Neutrophil (primary cell): ENCODE results near the gene RGPD3.
"Not testable (repeated sequence)": the region's sequence is repeated elsewhere in the genome, so short reads cannot be mapped to it uniquely, and the experiment has no call there.

ENCODE experiments used
- H3K27ac ChIP-seq: fragments of 200-600 bp; sonication (generic); 2 replicates; pipeline ENCODE4 v1.5.1; 2016; ENCODE audit warnings: mild to moderate bottlenecking, moderate library complexity
- H3K27me3 ChIP-seq: fragments of 200-600 bp; sonication (generic); 2 replicates; pipeline ENCODE4 v1.6.0; 2016; ENCODE audit warnings: mild to moderate bottlenecking
- H3K36me3 ChIP-seq: fragments of 200-600 bp; sonication (generic); 2 replicates; pipeline ENCODE4 v1.5.1; 2017
- H3K4me1 ChIP-seq, 2 experiments: fragments of 200-600 bp in 1 of 2; sonication (generic) in 1 of 2; 1 replicate in 1 of 2; 2 replicates in 1 of 2; pipeline versions ENCODE4 v1.5.1 to v1.6.1; 2013 to 2016; ENCODE audit warnings: low read depth in 1 of 2, low read length in 1 of 2, mild to moderate bottlenecking in 1 of 2, moderate library complexity in 1 of 2; ENCODE audit not compliant: control insufficient read depth in 1 of 2, insufficient read depth in 1 of 2
- H3K4me3 ChIP-seq, 2 experiments: fragments of 200-600 bp in 1 of 2; sonication (generic) in 1 of 2; 1 replicate in 1 of 2; 2 replicates in 1 of 2; pipeline ENCODE4 v1.5.1; 2013 to 2016; ENCODE audit warnings: low read depth in 1 of 2, low read length in 1 of 2, mild to moderate bottlenecking in 1 of 2, moderate library complexity in 1 of 2
- H3K9me3 ChIP-seq: fragments of 200-600 bp; sonication (generic); 2 replicates; pipeline ENCODE4 v1.5.1; 2016
- CTCF ChIP-seq: fragments of 200-600 bp; sonication (generic); IDR thresholded peaks from 2 replicates; pipeline ENCODE4 v1.5.1; 2016; ENCODE audit warnings: antibody characterized with exemption

The RGPD3 gene

GRCh38 chr2:106470658-106471057, 2.4 kb upstream of the RGPD3 start:
- H3K36me3 ChIP-seq, H3K27me3 ChIP-seq, H3K27ac ChIP-seq, H3K9me3 ChIP-seq, H3K4me3 ChIP-seq, H3K4me1 ChIP-seq: not testable (repeated sequence)
- peak; percentile 9 for TF ChIP-seq CTCF

GRCh38 chr2:106467516-106467915, 697 bp downstream of the RGPD3 start:
- not testable (repeated sequence) for H3K4me3 ChIP-seq, H3K27ac ChIP-seq, H3K36me3 ChIP-seq, H3K27me3 ChIP-seq, H3K4me1 ChIP-seq, H3K9me3 ChIP-seq

- not testable (repeated sequence) for H3K4me1 ChIP-seq, H3K27me3 ChIP-seq, H3K36me3 ChIP-seq, H3K27ac ChIP-seq, H3K9me3 ChIP-seq, H3K4me3 ChIP-seq
Measured at GRCh38 chr2:106461882-106462281, 6.3 kb downstream of the RGPD3 start.

DNA sequence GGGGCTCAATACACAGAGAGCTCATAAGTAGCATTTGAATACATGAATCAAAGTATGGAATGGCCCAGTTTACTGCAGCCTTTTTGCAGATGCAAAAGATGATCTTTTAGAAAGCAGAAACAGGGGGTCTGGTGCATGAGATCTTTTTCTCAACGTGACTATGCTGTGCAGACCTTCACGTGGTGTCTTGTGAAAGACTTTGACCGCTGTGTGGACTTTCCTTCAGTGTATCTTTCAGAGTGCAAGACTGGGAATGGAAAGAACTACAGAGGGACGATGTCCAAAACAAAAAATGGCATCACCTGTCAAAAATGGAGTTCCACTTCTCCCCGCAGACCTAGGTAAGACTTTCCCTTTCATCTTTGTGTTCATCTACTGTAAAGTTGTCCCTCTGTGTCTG, 77.5 kb downstream of the RGPD3 start:
- H3K27me3 ChIP-seq, H3K4me1 ChIP-seq, H3K4me3 ChIP-seq: not testable (repeated sequence)

GRCh38 chr2:106388814-106389410, 79.3 kb downstream of the RGPD3 start:
- H3K4me1 ChIP-seq, H3K4me3 ChIP-seq, H3K9me3 ChIP-seq, H3K36me3 ChIP-seq, H3K27me3 ChIP-seq, H3K27ac ChIP-seq: not testable (repeated sequence)

More for the DNA sequence above, 77.5 kb downstream of the RGPD3 start:
- H3K36me3 ChIP-seq, H3K9me3 ChIP-seq, H3K27ac ChIP-seq: not testable (repeated sequence)

- not testable (repeated sequence) for H3K27ac ChIP-seq, H3K9me3 ChIP-seq, H3K4me3 ChIP-seq, H3K27me3 ChIP-seq, H3K36me3 ChIP-seq, H3K4me1 ChIP-seq
Measured at GRCh38 chr2:106384548-106384947, 83.7 kb downstream of the RGPD3 start.

DNA sequence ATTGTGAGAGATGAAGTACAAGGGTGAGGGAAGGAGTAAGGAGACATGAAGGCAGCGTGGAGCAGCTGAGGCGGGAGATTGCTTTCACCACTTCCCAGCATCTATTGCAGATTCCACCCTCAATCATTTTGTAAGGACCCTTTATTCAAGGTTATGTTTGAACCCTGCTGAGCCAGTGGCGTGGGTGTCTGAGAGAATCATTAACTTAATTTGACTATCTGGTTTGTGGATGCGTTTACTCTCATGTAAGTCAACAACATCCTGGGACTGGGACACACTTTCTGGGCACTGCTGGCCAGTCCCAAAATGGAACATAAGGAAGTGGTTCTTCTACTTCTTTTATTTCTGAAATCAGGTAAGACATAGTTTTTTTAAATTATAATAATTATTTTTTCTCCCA, 86.3 kb downstream of the RGPD3 start:
- not testable (repeated sequence) for H3K4me3 ChIP-seq, H3K4me1 ChIP-seq, H3K27me3 ChIP-seq, H3K36me3 ChIP-seq, H3K9me3 ChIP-seq, H3K27ac ChIP-seq

- H3K9me3 ChIP-seq, H3K4me1 ChIP-seq, H3K27me3 ChIP-seq, H3K4me3 ChIP-seq, H3K27ac ChIP-seq, H3K36me3 ChIP-seq: not testable (repeated sequence)
Measured at GRCh38 chr2:106379567-106379966, 88.6 kb downstream of the RGPD3 start.

DNA sequence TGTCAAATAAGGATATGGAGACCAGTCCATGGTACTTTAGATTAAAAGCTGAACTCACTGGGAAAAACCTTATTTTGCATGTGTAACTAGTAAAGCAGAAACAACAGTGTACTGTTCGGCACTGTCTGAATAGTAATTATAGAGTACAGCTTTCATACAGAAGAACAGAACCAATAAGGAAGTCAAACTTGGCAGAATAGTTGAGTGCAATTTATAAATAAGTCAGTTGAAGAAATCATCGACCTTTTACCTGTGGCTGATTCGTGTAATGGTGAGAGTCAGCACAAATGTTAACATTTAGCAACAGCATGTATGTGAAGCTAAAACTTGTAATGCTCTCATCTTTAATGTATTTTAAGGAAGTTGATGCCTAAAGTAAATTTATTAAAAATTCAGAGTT, 99.0 kb downstream of the RGPD3 start:
- not testable (repeated sequence) for H3K27me3 ChIP-seq, H3K36me3 ChIP-seq, H3K9me3 ChIP-seq, H3K27ac ChIP-seq, H3K4me3 ChIP-seq, H3K4me1 ChIP-seq

- Histone ChIP-seq H3K27me3 (no peaks in the 10 kb centered on the region), H3K4me3 (no peak overlapping the region), H3K9me3 (no peaks in the 10 kb centered on the region), H3K27ac (no peak overlapping the region), H3K36me3 (no peaks in the 10 kb centered on the region), H3K4me1 (no peaks in the 10 kb centered on the region)
- no peak for TF ChIP-seq CTCF
Measured at GRCh38 chr2:106366204-106366885, 101.9 kb downstream of the RGPD3 start.
